Measurements from ENCODE around the gene LEPR.

- TF ChIP-seq CTCF (IDR thresholded peaks at IDR 0.05) (no peak), POLR2A (IDR thresholded peaks at IDR 0.05) (no peak)
These were observed 48.8 kb downstream of the LEPR start for GRCh38 chr1:65469126-65469888.
